Breast epithelium (tissue), 4 donors: Measurements from ENCODE around the gene GRAP. TPM values are rescaled to one million over a fixed set of nuclear protein-coding genes. Genes with fewer than 3 reads are reported as not detected.

Source experiments
- DNase-seq, 2 donors: peaks; one replicate each; pipeline ENCODE4 v3.0.0-alpha.2; 2019; ENCODE audit warnings: low spot score in 2 of 2
- H3K27ac ChIP-seq, 2 donors: fragments of 200-600 bp; sonication (generic) in 1 of 2; one replicate each; pipeline ENCODE4 v1.5.1; 2016 to 2019; ENCODE audit warnings: mild to moderate bottlenecking in 1 of 2
- H3K27me3 ChIP-seq, 2 donors: fragments of 200-600 bp; sonication (generic) in 1 of 2; one replicate each; pipeline versions ENCODE4 v1.5.1 to v1.6.0; 2017 to 2019; ENCODE audit warnings: control low read depth in 1 of 2, mild to moderate bottlenecking in 1 of 2
- H3K36me3 ChIP-seq: fragments of 200-600 bp; one replicate; pipeline ENCODE4 v1.5.1; 2019
- H3K4me1 ChIP-seq, 2 donors: fragments of 200-600 bp; sonication (generic); one replicate each; pipeline ENCODE4 v1.5.1; 2016 to 2019; ENCODE audit warnings: control low read depth in 1 of 2
- H3K4me3 ChIP-seq, 3 donors: fragments of 200-600 bp; sonication (generic); 1 replicate in 2 of 3; 2 replicates in 1 of 3; pipeline ENCODE4 v1.5.1; 2016 to 2019; ENCODE audit warnings: mild to moderate bottlenecking in 3 of 3, moderate library complexity in 2 of 3
- H3K9me3 ChIP-seq, 2 donors: fragments of 200-600 bp; sonication (generic) in 1 of 2; one replicate each; pipeline ENCODE4 v1.5.1; 2016 to 2019; ENCODE audit warnings: control low read depth in 1 of 2
- CTCF ChIP-seq, 3 donors: fragments of 450-650 bp; IDR thresholded peaks; one replicate each; pipeline ENCODE4 v1.5.1; 2016 to 2017; ENCODE audit warnings: antibody characterized with exemption in 3 of 3, mild to moderate bottlenecking in 3 of 3, moderate library complexity in 3 of 3
- POLR2A ChIP-seq: fragments of 450-650 bp; IDR thresholded peaks from one replicate; pipeline ENCODE4 v1.6.1; 2016; ENCODE audit warnings: antibody characterized with exemption, mild to moderate bottlenecking, moderate library complexity
- POLR2AphosphoS5 ChIP-seq, 3 donors: sonication (generic); formaldehyde crosslinking; IDR thresholded peaks; one replicate each; pipeline ENCODE4 v1.6.1; 2017; ENCODE audit warnings: antibody characterized with exemption in 3 of 3
- intact Hi-C: fragments of 100-400 bp; cut with DNase I; formaldehyde crosslinking; loops from one replicate; pipeline ENCODE4 v1.15.1; 2023; ENCODE audit warnings: low total_unique reads
- total RNA-seq, 3 donors: library from RNA; depleted of rRNA; stranded (reverse); fragments of >200 nt; gene quantifications; one replicate each; pipeline ENCODE4 v1.1.0, GENCODE V29; 2016

GRAP gene
- total RNA-seq, 3 donors from 2014 or later, result 1.8 to 9.8 (median 2.2) TPM

- no peak for DNase-seq
- H3K36me3 ChIP-seq, result no peaks in the 10 kb centered on the region
- TF ChIP-seq CTCF (IDR thresholded peaks at IDR 0.05) (no peak), POLR2AphosphoS5 (IDR thresholded peaks at IDR 0.05) (no peak), POLR2A (no peak)
- intact Hi-C loops, result no loop called here
- no peak overlapping the region for H3K4me3 ChIP-seq
- H3K27me3 ChIP-seq, result no peaks in the 10 kb centered on the region
- H3K9me3 ChIP-seq, result no peaks in the 10 kb centered on the region
- H3K4me1 ChIP-seq, result no peaks in the 10 kb centered on the region
- no peak overlapping the region for H3K27ac ChIP-seq
These were observed 29.9 kb downstream of the GRAP start for GRCh38 chr17:19016881-19017280.

- intact Hi-C loops, result no loop called here
These were observed 30.5 kb downstream of the GRAP start for GRCh38 chr17:19016297-19016696.

GRCh38 chr17:19015428-19015827 lies 31.3 kb downstream of the GRAP start:
- H3K27ac ChIP-seq, result no peak overlapping the region
- TF ChIP-seq POLR2A (no peak), CTCF (IDR thresholded peaks at IDR 0.05) (no peak), POLR2AphosphoS5 (IDR thresholded peaks at IDR 0.05) (no peak)
- no peaks in the 10 kb centered on the region for H3K4me1 ChIP-seq
- intact Hi-C loops, result no loop called here
- no peaks in the 10 kb centered on the region for H3K9me3 ChIP-seq
- no peaks in the 10 kb centered on the region for H3K36me3 ChIP-seq
- no peaks in the 10 kb centered on the region for H3K27me3 ChIP-seq
- H3K4me3 ChIP-seq, result no peak overlapping the region
- DNase-seq, result no peak

More at GRCh38 chr17:19016297-19016696, 30.5 kb downstream of the GRAP start:
- Histone ChIP-seq H3K4me1 (no peaks in the 10 kb centered on the region), H3K4me3 (no peak overlapping the region), H3K27me3 (no peaks in the 10 kb centered on the region), H3K27ac (no peak overlapping the region), H3K9me3 (no peaks in the 10 kb centered on the region), H3K36me3 (no peaks in the 10 kb centered on the region)
- DNase-seq, result no peak
- TF ChIP-seq CTCF (IDR thresholded peaks at IDR 0.05), result no peak
- TF ChIP-seq POLR2AphosphoS5 (IDR thresholded peaks at IDR 0.05), result no peak
- no peak for TF ChIP-seq POLR2A

GRCh38 chr17:19014628-19015215 lies 32.0 kb downstream of the GRAP start:
- no peaks in the 10 kb centered on the region for H3K36me3 ChIP-seq
- H3K4me3 ChIP-seq, result no peak overlapping the region
- no peak for DNase-seq
- intact Hi-C loops, result no loop called here
- H3K9me3 ChIP-seq, result no peaks in the 10 kb centered on the region
- TF ChIP-seq POLR2AphosphoS5 (IDR thresholded peaks at IDR 0.05) (no peak), CTCF (IDR thresholded peaks at IDR 0.05) (no peak), POLR2A (no peak)
- H3K27ac ChIP-seq, result no peak overlapping the region
- no peaks in the 10 kb centered on the region for H3K4me1 ChIP-seq
- H3K27me3 ChIP-seq, result no peaks in the 10 kb centered on the region

GRCh38 chr17:19013806-19014627 lies 32.7 kb downstream of the GRAP start:
- no peaks in the 10 kb centered on the region for H3K27me3 ChIP-seq
- H3K4me1 ChIP-seq, result no peaks in the 10 kb centered on the region
- TF ChIP-seq POLR2A, result no peak
- intact Hi-C loops, result no loop called here
- no peaks in the 10 kb centered on the region for H3K36me3 ChIP-seq
- no peak overlapping the region for H3K4me3 ChIP-seq
- no peaks in the 10 kb centered on the region for H3K9me3 ChIP-seq
- no peak overlapping the region for H3K27ac ChIP-seq
- no peak for DNase-seq
